GM19324 (cell line): Measurements from ENCODE around the gene KCNIP1.

ENCODE experiments used
- ATAC-seq: cut with Tn5 transposase; IDR thresholded peaks from one replicate; pipeline ENCODE4 v1.9.1; 2021; ENCODE audit warnings: mild to moderate bottlenecking, moderate library complexity; ENCODE audit not compliant: unreplicated experiment, low FRiP score

The KCNIP1 gene

DNA sequence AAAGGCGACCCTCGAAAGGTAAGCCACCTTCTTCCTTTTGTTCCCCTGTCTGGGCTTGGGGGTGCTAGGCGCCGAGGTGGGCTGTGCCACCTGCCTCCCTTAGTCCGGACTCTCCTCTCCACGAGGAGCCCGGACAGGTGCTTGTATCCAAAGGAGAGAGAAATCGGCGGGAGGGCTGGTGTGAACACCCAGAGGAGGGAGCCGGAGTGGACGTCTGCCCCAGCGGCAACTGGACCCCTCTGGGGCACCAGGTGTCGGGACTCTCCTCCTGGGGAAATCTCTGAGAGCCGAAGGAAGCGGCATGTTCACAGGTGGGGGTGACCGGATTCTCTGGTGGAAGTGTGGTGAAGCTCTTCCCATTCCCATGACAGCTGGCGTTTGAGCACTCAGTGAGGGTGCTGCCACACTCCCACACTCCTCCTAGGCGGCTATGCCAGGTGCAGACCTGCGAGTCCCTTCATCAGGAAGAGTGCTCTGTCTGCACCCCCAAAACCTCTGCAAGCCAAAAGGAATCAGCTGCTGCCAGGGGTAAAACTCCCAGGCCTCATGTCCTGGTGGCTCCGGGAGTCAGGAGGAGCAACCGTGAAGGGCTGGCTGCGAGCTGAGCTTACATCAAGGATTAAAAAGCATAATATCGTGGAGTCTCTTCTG lies 921 bp downstream of the KCNIP1 start:
- no peak for ATAC-seq

DNA sequence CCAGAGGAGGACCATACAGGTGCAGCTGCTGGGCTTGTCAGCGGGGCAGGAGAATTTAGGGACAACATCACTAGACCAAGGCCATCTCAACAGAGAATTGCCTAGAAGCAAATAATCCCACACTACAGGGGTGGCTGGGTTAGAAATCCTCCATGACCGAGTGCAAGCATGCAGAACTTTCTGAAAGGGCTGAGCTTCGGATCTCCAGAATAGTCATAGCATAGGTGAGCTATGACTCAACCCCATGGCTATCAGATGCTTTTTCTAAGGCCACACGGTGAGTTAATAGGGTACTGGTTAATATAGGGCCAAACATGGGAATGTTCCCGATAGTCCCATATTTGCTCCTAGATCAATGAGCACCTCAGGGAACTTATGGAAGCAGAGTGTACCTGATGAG lies 4.2 kb downstream of the KCNIP1 start:
- no peak for ATAC-seq

DNA sequence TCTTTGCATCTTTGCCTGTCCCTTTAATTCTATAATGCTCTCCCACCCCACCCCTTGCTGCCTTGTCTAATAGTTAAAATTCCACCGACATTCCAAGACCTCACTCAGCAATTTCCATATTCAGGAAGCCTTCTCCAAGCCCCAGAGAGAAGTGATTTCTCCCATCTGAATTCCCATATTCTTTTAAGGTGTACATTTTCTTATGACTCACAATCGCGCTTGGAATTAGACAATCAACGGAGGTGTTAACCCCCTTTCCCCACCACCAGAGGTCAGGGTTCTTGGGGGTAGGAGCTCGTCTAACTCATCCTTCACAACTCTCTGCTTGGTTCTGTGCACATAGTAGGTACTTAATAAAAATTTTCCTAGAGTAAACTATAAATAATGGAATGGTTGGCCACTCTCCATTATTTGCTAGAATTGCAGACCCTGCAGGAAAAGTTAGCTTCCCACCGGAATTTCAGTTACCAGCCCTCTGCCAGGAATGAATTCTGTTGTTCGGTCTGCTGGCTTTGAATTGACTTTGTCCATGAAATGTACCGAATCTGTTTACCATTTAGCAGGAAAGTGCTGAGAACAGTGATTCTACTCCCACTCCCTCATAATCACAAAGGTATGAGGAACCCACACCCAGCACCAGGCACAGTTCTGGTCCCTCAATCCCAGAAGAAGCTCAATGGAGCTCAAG lies 5.0 kb downstream of the KCNIP1 start:
- no peak for ATAC-seq

DNA sequence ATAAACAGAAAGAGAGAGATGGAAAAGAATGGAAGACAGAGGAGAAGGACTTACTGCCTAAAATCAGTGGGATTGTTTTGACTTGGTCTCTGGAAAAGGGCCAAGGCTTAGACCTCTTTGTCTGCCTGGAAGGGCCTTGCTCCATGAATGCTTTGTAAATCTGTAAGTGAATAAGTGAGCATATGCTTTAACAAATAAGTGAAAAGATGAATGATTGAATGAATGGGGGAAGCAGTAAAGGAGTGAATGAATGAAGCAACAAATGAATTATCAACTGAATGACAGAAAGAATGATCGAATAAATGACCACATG lies 5.5 kb downstream of the KCNIP1 start:
- ATAC-seq = no peak

DNA sequence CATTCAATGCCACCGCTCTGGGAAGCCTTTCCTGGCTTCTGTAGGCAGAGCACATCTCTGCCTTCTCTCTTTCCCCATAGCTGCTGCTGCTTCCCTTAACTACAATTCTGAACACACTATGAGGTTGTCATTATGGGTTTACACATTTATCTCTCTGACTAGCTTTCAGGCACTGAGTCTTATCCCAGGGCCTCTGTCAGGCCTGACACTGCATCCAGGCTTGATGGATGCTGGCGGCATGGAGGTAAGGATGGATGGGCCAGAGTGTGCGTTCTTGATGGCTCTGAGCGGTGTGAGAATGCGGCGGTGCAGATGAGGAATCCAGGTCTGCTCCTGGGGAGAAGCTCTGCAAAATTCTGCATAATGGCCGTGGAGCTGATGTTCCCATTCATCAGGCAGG lies 6.3 kb downstream of the KCNIP1 start:
- ATAC-seq = no peak

DNA sequence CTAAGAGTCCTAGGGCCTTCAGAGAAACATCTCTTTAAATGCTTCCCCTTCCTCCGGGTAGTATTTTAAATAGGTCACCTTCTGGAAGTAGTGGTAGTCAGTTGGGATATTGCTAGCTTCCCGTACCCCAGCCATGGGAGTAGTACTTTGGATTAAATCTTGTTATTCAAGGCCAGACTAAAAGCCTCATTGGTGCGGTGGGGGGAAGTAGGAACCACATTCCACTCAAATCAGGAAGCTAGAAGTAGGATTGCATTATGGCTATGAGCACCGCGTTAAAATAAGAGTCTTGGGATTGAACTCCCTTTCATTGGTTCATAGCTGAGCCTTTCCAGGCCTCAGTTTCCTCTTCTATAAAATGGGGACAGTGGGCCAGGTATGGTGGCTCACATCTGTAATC lies 6.7 kb downstream of the KCNIP1 start:
- ATAC-seq = no peak

DNA sequence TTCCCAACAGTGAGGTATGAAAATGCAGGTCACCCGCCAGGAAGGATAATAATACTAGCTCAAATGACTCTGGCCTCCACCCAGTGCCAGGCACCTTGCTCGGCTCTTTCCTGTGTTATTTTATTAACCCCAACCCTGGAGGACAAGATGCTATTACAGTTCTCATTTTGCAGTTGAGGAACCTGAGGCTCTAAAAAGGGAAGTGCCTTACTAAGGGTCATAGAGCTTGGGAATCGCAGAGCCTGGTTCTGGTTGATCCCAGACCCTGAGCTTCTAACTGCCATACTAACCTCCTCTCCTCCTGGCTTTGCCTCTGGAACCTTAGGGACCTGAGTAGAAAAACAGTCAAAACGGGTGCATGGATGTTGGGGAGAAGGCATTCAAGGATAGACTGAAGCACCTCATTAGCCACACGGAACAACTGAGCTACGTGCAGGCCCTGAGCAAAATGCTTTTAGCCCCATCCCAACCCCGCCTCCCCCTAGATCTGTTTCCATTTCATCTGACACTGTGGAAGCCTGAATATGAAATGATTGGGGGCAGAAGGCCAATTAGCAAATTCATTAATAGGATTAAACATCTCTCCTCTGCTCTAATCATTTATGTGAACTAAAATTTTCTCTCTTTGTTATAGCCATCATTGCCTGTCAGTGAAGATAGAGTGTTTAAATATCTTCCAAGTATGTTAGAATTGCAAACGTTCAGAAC lies 7.9 kb downstream of the KCNIP1 start:
- no peak for ATAC-seq

DNA sequence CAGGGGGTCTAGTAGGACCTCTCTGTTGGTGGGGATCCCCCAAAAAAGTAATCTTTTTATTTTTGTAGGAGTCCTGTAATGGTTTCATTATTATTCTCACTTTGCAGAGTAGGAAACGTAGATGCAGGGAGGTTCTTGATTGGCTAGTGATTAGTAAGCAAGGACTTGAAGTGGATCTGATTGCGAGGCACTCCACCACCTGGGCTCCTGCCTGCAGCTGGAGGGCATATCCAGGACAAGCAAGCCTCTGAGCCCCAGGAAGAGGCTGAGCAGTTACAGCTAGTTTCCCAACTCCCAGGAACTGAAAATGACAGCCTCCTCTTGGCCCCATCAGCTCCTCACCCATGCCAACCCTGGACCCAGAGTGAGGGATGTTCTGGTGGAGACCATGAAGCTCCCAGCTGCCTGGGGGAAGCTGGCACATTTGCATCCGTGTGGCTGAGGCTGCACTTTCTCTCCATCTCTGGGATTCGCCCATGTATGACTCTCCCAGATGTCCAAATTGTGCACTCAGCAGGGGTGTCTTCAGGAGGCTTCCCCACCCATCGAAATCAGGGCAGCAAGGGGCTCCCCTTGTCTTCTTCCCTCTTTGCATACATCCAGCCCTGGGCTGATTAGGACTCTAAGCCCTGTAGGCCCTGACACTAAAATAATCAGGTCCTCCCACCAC lies 10.2 kb downstream of the KCNIP1 start:
- ATAC-seq = no peak

DNA sequence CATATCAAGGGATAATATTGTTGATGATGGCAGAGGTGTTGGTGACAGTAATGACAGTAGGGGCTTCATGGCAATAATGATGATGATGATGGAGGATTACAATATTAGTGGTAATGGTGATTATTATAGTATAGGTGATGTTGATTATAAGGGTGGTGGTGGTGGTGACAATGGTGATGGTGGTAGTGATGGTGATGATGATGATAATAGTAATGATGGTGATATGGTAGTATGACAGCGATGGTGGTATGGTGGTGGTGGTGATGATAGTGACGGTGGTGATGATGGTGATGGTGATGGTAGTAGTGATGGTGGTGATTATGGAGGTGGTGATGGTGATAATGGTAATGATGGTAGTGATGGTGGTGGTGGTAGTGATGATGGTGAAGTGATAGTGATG lies 13.6 kb downstream of the KCNIP1 start:
- no peak for ATAC-seq

DNA sequence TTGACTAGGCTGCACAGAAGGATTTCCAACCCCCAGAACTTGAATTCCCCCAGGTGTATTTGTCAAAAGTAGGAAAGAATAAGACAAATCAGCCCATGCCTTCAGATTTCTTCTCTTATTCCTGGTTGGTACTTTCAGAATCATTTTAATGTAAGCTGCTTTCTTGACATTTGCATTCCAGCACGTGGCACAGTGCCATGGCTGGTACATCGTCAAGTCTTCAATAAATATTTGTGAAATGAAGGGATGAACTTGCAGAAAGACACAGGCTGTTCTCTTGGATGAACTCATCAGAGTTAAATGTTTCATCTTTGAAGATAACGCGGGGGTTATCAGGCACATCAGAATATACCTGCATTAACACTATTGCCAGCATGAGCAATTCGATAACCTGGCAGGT lies 14.5 kb downstream of the KCNIP1 start:
- ATAC-seq = no peak

DNA sequence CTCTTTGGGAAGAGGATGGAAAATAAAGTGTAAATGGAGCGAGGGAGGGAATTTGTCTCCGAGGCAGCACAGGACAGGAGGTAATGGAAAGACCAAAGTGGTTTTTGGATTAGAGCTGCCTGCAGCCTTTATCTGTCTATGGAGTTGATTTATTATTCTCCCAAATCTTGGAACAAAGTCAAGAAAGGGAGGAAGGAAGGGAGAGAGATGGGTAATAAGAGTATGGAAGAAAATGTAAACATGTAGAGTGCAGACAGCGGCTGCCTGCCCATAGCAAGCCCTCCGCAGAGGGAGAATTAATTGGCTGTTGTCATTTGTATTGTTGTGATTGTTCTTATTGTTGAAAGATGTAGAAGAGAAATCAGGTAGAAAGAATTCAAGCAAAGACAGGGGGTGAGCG lies 15.7 kb downstream of the KCNIP1 start:
- no peak for ATAC-seq

DNA sequence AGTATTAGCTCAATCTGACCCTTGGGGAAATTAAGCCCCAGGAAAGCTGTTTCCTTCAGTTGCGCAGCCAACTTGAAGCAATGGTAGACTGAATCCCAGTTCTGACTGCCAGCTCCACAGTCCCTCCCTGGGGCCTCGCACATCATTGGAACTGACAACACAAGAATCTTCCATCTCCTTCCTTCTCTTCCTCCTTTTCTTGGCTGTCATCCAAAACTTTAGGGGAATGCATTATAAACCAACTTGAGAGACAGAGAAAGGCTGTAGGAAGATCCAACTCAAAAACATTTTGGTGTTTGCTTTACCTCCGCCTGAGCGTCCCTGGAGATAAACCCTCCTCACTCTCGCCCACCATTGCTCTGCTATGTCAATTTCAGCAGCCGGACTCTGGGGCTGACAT lies 16.6 kb downstream of the KCNIP1 start:
- no peak for ATAC-seq

DNA sequence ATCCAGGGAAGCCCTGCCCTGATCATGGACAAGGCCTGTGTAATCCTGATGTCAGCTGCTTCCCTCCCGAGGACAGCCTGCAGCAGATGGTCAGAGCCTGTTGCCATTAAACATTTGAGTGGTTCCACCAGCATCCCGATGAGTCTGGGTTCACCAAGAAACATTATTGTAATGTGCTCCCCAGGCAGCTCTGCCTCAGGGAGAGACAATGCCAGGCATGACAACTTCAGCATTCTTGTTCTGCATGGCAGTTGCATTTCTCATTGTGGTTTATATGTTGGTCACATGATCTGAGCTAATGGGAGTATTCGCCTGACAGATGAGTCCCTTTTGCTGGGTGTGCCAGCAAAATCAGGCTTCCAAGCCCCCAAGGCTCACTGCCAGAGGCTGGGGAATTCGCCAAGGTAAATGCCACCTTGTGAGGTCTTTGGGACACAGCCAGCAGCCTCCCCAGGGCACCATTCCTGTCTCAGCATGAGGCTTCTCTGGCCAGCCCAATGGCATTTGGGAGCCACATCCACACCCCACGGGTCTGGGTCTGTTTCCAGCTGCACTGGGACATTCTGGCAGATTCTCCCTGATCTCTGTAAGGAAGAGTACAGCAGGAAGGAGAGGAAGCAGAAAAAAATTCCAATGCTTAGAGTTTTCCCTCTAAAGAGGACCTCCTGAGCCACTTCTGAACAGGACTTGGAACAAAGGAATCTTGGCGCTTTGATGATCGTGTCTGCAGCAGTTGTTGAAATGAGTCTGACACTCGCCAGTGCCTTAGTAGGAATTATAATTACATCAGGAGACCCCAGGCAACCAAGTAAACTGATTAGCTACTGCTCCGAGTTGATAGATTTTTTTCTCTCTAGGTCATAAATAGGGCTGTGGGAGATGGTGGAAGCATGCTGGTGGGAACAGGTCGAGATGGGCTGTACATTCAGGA lies 18.7 kb downstream of the KCNIP1 start:
- no peak for ATAC-seq

DNA sequence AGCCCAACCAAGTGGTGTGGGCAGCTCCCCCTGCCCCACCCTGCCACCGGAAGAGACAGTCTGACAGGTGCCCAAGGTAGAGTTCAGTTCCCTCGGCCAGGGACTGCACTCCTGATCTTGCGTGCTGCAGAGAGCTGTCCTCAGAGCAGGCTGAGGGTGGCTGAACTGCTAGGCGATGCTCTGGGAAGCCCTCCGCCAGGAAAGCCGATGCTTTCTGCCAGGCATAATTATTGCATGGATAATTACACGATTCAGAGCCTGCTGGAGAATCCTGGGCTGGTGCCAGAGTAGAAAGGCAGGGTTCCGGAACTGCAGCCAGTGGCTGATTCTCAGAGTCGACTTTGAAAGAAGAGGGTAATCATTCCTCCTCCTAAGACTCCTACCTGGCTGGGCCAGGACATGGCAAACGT lies 19.3 kb downstream of the KCNIP1 start:
- ATAC-seq = no peak

DNA sequence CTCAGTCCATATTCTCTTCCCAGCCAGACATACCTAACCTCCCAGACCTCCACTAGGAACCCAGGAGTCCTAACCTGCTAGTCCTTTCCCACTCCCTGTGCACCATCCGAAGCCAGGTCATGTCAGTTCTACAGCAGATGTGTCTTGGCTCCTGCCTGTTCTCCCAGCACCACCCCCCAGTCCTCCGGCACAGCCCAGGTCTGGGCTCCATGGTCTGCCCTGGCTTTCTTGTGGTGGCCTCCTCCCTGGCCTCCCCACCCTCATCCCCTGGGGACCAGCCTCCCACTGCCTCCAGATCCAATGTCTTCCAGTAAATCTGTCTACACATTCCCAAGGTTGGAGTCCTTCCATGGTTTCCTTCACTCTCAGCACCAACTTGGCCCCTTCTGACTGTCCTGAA lies 20.0 kb downstream of the KCNIP1 start:
- ATAC-seq = no peak

DNA sequence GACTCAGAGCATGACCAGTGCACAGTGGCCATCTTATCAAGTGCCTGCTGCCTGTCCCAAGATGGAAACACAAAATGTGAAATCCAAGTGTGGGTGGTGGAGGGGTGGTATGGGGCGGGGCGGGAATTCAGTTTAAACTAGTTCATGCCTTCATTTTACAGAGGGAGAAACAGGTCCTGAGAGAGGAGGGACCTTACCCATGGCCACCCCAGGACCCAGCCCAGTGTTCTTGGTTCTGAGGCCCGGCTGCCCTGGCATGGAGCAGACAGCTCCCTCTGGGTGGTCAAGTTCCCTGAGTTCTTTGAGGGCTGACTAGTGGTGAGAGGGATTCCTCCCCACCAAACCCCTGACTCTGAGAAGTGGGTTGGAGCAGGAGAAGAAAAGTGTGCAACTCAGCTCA lies 20.8 kb downstream of the KCNIP1 start:
- no peak for ATAC-seq

DNA sequence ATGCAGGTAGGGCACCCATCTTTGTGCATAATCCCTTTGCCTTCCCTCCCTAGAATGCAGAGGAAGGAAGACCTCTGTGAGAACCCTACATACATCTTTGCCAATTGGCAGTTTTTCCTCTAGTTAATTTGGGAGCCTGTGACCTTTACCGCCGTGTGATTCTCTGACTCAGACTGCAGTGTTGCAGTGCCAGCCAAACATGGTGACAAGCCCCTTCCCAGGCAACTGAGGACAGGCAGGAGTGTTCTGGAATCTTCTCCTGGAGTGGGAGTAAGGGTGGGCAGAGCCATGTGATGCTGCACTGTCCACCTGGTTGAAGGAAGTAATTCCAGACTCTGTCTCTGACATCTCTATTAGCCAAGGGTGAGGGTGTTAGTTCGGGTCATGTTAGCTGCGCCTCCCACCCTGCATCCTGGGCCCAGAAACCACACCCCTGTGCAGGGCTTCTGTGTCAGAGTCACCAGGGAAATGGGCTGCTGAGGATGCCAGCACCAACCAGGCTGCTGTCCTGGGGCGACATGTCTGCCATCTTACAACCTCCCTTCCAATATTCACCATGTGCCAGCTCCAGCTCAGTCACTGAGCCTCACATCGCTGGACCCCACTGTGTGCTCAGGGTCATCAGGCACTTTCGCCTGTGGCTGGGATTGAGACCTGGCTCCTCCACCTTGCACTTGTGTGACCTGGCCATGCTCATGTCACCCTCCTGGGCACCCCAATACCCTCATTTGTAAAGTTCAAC lies 21.8 kb downstream of the KCNIP1 start:
- ATAC-seq = no peak

DNA sequence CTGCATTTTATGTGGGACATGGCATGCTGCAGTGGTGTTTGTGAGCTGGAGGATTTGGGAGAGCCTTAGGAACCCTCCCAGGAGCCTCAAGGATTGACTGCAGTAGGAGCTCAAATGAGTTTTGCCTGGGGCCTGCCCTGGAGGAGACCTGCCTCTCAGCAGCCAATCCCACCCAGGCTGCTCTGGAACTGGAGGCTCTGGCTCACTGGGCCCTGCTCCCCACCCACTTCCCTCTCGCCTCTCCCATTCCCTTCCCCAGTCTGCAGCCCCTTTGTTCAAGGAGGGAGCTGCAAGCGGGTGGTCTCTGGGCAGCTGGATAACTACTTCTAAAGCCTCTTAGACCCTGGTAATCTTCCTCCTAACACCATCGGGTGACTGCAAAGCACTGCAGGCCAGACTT lies 24.2 kb downstream of the KCNIP1 start:
- no peak for ATAC-seq

DNA sequence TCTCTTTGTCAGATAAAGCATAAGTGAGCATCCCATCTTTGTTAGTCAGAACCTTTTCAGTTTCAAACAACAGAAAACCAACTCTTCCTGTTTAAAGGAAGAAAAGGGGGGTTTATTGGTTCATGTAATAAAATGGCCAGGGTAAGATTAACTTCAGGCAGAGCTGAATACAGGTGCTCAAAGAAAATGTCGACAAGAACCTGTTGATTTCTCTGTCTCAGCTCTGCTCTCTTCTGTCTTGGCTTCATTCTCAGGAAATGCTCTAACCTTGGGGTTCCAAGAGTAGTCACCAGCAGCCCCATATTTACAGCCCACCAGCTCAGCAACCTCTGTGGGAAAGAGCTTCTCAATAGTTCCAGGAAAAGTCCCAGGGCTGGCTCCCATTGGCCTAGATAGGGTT lies 25.2 kb downstream of the KCNIP1 start:
- ATAC-seq = no peak

DNA sequence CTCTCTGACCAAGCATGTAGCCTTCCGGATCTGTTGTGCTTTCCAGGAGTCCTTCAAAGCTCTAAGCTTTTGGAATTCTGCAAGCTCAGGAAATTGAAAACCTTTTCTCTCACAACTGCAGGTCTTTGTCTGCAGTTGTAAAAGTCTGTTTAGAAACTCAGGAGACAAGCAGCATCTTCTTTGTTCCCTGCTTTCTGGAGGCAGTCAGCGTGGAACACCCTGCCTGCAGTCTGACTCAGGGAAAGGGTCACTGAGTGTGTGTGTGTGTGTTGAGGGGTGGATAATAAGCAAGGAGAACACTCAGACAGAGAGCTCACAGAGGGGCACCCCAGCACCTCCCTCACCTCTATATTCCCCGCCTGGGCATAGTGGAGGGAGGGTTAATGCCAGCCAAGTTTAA lies 29.1 kb downstream of the KCNIP1 start:
- no peak for ATAC-seq
